ENCODE data around the gene ABCB1.

The ABCB1 gene

GRCh38 chr7:87459941-87460340 lies 140.7 kb downstream of the ABCB1 start:
- no peaks in the 10 kb centered on the region for H3K79me2 ChIP-seq (ENCODE audit: low read length)
- TF ChIP-seq CTCF (IDR thresholded peaks at IDR 0.05; ENCODE audit: low read length) = no peak
- TF ChIP-seq EZH2 (optimal IDR thresholded peaks at IDR 0.05; ENCODE audit: low read depth, low read length) = no peak
- no peak for TF ChIP-seq EZH2phosphoT487 (IDR thresholded peaks at IDR 0.05; ENCODE audit: low read length)
- H3K36me3 ChIP-seq (replicated peaks; ENCODE audit: insufficient read depth, low read length) = no peaks in the 10 kb centered on the region
- H3K4me2 ChIP-seq (ENCODE audit: low read depth, low read length) = no peak overlapping the region
- no peak overlapping the region for H3K4me3 ChIP-seq (ENCODE audit: low read length)
- H3K9ac ChIP-seq (ENCODE audit: low read length) = no peak overlapping the region
- H3K27me3 ChIP-seq (replicated peaks; ENCODE audit: insufficient read depth, low read length) = no peaks in the 10 kb centered on the region
- H3K27ac ChIP-seq (ENCODE audit: low read length) = no peak overlapping the region
- no peaks in the 10 kb centered on the region for H3K9me3 ChIP-seq (replicated peaks; ENCODE audit: insufficient read depth, low read length)
- no peaks in the 10 kb centered on the region for H3K4me1 ChIP-seq (ENCODE audit: low read length)
- H4K20me1 ChIP-seq (ENCODE audit: insufficient read depth, low read length) = no peaks in the 10 kb centered on the region
- DNase-seq = no peak
- no peaks in the 10 kb centered on the region for H3K9me2 ChIP-seq (replicated peaks; ENCODE audit: insufficient read depth, low read length)
- H3F3A ChIP-seq (ENCODE audit: insufficient read depth, low read length) = no peaks in the 10 kb centered on the region
- H2AFZ ChIP-seq (ENCODE audit: low read length) = no peak overlapping the region

- H3F3A ChIP-seq (ENCODE audit: insufficient read depth, low read length) = no peaks in the 10 kb centered on the region
- H4K20me1 ChIP-seq (ENCODE audit: insufficient read depth, low read length) = no peaks in the 10 kb centered on the region
- DNase-seq = no peak
- H3K9me3 ChIP-seq (replicated peaks; ENCODE audit: insufficient read depth, low read length) = no peaks in the 10 kb centered on the region
- H3K36me3 ChIP-seq (replicated peaks; ENCODE audit: insufficient read depth, low read length) = no peaks in the 10 kb centered on the region
- no peaks in the 10 kb centered on the region for H3K9me2 ChIP-seq (replicated peaks; ENCODE audit: insufficient read depth, low read length)
- no peak overlapping the region for H3K27ac ChIP-seq (ENCODE audit: low read length)
- no peaks in the 10 kb centered on the region for H3K4me1 ChIP-seq (ENCODE audit: low read length)
- no peaks in the 10 kb centered on the region for H3K27me3 ChIP-seq (replicated peaks; ENCODE audit: insufficient read depth, low read length)
- no peak overlapping the region for H2AFZ ChIP-seq (ENCODE audit: low read length)
- no peak overlapping the region for H3K4me2 ChIP-seq (ENCODE audit: low read depth, low read length)
- TF ChIP-seq EZH2 (optimal IDR thresholded peaks at IDR 0.05; ENCODE audit: low read depth, low read length) (no peak), CTCF (IDR thresholded peaks at IDR 0.05; ENCODE audit: low read length) (no peak), EZH2phosphoT487 (IDR thresholded peaks at IDR 0.05; ENCODE audit: low read length) (no peak)
- H3K79me2 ChIP-seq (ENCODE audit: low read length) = no peaks in the 10 kb centered on the region
- H3K4me3 ChIP-seq (ENCODE audit: low read length) = no peak overlapping the region
- no peak overlapping the region for H3K9ac ChIP-seq (ENCODE audit: low read length)
Observed at GRCh38 chr7:87458148-87458547, 142.5 kb downstream of the ABCB1 start.

- Histone ChIP-seq H3K4me3 (ENCODE audit: low read length) (no peak overlapping the region), H3K4me1 (ENCODE audit: low read length) (no peaks in the 10 kb centered on the region), H4K20me1 (ENCODE audit: insufficient read depth, low read length) (no peaks in the 10 kb centered on the region), H3K9me3 (replicated peaks; ENCODE audit: insufficient read depth, low read length) (no peaks in the 10 kb centered on the region), H3F3A (ENCODE audit: insufficient read depth, low read length) (no peaks in the 10 kb centered on the region), H3K9me2 (replicated peaks; ENCODE audit: insufficient read depth, low read length) (no peaks in the 10 kb centered on the region), H3K79me2 (ENCODE audit: low read length) (no peaks in the 10 kb centered on the region), H3K27me3 (replicated peaks; ENCODE audit: insufficient read depth, low read length) (no peaks in the 10 kb centered on the region), H3K27ac (ENCODE audit: low read length) (no peak overlapping the region), H3K4me2 (ENCODE audit: low read depth, low read length) (no peak overlapping the region), H3K36me3 (replicated peaks; ENCODE audit: insufficient read depth, low read length) (no peaks in the 10 kb centered on the region), H2AFZ (ENCODE audit: low read length) (no peak overlapping the region), H3K9ac (ENCODE audit: low read length) (no peak overlapping the region)
- no peak for TF ChIP-seq CTCF (IDR thresholded peaks at IDR 0.05; ENCODE audit: low read length)
- TF ChIP-seq EZH2phosphoT487 (IDR thresholded peaks at IDR 0.05; ENCODE audit: low read length) = no peak
- TF ChIP-seq EZH2 (optimal IDR thresholded peaks at IDR 0.05; ENCODE audit: low read depth, low read length) = no peak
- DNase-seq = no peak
Observed at GRCh38 chr7:87456247-87456646, 144.4 kb downstream of the ABCB1 start.

Data from MM.1S (cell line).